Stimulated activated naive CD4-positive, alpha-beta T cell treated with Interleukin-2 at 50 U/mL for 16 hours (primary cell): Measurements from ENCODE around the gene POMP.

ENCODE experiments used
- DNase-seq: peaks from one replicate; lab custom pipeline; 2025; lab: John Stamatoyannopoulos, UW

Gene POMP

GRCh38 chr13:28658796-28659620, at the start of gene POMP:
Gene POMP (plus strand): TSS chr13:28659130. CDS start chr13:28659185, 55 bp downstream.
- peak; percentile 89 for DNase-seq

DNA sequence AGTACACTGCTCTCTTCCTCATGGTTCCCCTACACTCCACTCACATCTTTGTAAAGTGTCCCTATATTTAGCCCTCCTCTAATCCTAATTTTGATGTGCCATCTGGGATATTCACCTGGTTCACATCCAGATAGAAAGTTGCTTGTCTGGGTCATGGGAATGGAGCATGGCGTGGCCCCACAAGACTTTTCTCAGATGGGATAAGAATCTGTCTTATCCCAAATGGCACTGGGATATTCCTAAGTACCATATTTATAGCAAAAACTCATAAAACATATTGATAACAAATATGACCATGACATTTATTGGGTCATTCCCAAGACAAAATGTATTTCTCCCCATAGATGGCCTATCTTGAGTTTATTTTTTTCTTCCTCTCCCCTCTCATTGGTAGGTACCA, 49.5 kb upstream of the POMP start:
- DNase-seq, result no peak

- DNase-seq, result no peak
Measured at GRCh38 chr13:28609926-28610325, 49.0 kb upstream of the POMP start.

GRCh38 chr13:28610996-28611395, 47.9 kb upstream of the POMP start:
- DNase-seq, result no peak

- no peak for DNase-seq
Measured at GRCh38 chr13:28611654-28612131, 47.2 kb upstream of the POMP start.

GRCh38 chr13:28613562-28613961, 45.4 kb upstream of the POMP start:
- DNase-seq, result no peak

DNA sequence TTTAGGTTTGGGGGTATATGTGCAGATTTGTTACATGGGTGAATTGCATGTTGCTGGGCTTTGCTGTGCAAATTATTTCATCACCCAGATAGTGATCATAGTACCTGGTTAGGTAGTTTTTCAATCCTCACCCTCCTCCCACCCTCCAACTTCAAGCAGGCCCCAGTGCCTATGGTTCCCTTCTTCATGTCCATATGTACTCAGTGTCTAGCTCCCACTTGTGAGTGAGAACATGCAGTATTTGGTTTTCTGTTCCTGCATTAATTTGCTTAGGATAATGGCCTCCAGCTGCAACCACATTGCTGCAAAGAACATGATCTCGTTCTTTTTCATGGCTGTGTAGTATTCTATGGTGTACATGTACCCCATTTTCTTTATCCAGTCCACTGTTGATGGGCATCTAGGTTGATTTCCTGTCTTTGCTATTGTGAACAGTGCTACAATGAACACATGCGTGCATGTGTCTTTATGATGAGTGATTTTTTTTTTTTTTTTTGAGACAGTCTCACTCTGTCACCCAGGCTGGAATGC, 42.9 kb upstream of the POMP start:
- DNase-seq, result no peak

DNA sequence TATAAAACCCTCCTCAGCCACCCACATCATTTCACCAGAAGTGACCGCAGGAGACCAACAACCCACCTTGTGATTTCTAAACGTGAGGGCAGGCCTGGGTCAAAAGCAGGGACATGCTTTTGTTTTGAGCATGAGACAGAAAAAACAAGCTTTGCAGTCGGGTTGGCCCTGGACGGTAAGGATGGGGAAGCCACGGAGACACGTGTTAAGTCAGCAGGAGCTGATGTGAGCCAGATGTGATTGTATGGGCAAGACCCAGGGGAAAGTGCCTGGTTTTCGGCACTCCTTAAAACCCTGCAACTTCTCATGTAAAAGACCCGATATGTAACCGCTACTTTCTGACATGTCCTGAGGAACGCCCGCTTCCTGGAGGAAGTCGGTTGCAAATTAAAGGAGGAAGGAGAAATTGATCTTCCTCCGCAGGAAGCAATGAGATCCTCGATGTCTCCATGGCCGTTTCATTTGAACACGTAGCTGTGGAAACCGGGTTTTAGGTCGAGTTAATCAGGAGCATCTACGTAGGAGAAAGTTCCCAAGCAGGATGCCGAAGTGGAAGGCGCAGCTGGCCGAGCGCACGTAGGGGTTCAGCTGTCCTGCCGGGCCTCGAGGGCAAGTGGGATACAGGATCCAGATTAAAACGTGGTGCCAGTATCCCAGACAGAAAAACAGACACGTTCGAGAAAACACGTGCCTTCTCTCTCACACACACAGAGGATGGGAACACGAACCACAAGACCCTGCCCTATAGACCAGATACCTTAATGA, 40.5 kb upstream of the POMP start:
- no peak for DNase-seq

DNA sequence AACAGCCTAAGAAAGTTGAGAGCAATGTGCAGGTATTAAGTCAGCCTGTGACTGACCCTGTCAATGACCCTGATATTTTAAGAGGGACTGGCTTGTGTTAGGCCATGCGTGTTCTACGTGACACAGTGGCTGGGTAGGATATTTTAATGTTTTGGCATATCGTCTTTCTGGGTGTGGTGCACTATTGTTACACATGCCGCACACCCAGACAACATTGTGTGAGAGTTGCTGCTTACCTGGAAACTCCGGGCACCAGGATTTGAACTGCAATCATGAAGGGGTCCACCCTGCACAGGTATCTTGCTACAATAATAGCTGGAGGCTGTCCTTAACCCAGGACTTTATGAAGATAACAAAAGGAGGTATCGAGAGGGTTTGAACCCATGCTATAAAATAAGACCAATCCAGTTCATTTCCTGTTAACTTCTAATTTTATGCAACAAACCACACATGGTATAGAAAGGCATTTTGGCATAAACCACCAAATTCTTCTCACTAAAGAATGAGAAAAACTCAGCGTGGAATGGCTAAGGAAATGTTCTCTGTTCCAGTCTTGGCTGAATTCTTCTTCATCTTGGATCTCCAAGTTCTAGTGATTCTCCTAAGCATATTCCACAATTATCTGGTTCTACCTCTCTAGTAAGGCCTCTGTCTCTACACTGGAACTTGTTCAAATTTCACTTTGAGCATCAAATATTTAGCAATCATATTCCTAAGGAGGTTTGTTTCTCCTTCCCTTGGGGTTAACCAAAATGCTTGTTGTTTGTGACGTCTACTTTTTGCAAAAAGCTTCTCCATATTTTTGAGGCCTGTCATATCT, 38.7 kb upstream of the POMP start:
- DNase-seq, result no peak

DNA sequence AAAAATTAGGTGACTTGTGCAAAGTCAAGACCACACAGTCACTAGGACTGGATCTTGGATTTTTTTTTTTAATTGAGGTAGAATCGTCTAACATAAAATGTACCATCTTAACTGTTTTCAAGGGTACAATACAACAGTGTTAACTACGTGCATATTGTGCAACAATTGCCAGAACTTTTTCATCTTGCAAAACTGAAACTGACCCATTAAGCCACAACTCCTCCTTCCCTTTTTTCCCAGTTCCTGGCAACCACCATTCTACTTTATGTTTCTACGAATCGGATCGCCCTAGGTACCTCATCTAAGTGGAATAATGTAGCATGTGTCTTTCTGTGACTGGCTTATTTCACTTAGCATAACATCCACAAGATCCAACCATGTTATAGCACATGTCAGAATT, 37.5 kb upstream of the POMP start:
- no peak for DNase-seq

DNA sequence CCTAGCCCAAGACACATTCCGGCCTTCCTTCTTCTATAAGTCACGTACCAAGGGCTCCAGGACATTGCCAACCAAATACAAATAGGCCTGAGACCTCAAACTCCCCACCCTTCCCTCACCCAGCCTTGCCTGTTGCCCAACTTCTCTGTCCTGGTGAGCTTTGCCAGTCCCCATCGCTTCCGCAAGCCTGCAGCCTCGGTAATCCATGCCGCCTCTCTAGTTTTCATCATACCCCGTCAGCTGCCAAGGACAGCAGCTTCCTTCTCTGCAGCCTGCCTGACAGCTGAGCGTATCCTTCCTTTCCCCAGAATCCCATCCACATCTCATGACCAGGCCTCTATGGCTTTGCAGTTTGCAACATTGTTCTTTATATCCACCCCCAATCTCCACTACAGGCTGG, 36.6 kb upstream of the POMP start:
- no peak for DNase-seq

DNA sequence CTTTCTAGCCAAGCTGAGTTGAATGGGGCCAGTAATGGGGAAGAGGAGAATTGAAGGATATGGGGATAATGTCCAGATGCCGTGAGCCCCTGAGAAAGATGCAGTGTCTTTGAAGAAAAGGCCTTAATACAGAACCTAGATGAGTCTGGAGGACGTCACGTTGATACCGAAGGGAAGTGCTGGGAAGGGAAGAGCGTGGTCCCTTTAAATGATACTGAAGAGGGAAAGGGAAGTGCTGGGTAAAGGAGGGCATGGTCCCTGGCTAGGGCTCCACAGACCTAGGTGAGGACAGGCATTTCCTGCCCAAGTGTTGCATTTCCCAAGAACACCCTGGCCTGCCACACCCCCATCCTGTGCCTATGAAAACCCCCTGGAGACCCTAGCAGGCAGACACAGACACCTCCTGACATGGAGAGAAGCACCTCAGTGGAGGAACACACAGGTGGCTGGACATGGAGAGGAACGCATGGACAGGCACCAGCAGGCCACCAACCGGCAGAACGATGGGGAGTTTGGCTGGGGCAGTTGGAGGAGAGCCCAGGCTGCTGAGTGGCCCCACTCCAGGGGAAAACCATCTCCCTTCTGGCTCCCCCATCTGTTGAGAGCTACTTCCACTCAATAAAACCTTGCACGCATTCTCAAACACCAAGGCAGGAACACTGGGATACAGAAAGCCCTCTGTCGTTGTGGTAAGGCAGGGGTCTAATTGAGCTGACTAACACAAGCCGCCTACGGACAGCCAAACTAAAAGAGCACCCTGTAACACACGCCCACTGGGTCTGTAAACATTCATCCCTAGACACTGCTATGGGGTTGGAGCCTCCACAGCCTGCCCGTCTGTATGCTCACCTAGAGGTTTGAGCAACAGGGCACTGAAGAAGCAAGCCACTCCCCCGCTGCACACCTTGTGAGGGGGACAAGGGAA, 34.9 kb upstream of the POMP start:
- DNase-seq, result no peak

- DNase-seq, result no peak
Measured at GRCh38 chr13:28624707-28625432, 34.1 kb upstream of the POMP start.

DNA sequence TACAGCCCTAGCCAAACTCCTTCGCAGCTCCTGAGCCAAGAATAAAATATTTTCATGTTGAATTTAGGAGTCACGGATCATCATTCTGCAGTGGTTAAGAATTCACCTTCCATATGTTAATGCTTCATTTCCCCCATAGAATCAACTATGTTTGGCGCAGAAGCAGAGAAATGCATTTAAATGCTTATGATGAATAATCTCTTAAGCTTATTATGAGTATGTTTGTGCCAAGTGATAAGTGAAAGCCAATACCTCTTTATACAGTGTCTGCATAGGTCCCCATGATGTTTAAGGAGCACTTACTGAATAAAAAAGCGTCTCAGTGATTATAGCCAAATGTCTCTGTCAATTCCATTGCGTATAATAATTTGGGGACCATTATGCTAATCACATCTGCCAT, 32.7 kb upstream of the POMP start:
- DNase-seq, result no peak

DNA sequence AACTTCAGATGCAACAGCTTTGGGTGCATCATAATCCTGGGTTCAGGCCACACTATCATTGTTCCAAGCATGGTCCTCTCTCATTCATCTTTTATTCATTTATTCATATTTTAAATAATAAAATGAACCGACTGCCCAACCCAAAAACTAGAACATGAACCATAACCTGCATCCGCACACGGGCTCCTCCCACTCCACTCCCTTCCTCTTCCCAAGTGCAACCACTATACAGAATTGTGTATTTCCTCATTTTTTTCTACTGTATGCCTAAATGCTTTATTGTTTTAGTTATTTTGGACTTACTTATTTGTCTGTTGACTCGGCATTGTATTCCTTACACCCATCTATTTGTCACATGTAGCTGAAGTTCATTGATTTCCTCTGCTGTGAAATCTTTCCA, 30.7 kb upstream of the POMP start:
- DNase-seq, result no peak

GRCh38 chr13:28630869-28631268, 28.1 kb upstream of the POMP start:
- no peak for DNase-seq

DNA sequence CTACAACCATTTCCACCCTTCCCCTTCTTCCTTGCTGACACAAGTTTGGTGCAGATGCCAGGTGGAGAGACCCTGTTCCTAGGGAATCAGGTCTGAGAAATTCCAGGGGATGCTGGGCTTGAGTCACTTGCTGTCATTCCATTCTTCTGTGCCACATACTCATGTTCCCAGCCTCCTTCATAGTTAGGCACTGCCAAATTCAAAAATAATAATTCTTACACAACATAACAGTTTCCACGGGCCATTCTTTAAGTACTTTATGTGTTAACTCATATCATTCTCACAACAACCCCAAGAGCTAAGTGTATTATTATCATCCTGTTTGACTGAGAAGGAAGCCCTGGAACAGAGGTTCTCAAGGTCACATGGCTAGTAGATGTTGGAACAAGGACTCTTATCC, 27.1 kb upstream of the POMP start:
- no peak for DNase-seq

DNA sequence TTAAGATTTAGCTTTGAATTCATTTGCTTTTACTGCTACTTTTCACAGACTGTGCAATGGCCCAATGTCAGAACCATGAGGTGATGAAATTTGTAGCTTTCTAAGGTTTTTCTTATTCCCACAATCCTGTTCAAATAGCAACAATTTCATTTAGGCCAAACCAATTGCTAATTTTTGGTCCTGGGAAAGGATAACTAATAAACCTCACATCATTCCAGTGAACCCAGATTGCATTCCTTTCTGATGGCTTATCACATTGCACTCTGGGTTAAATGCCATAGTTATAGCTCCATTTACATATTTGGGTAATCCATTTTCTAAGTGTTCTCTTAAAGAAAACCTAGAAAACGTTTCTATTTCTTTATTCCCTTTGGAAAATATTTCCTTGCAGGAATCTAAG, 22.9 kb upstream of the POMP start:
- no peak for DNase-seq

- no peak for DNase-seq
Measured at GRCh38 chr13:28636677-28637317, 22.1 kb upstream of the POMP start.
